Central memory CD8-positive, alpha-beta T cell (primary cell): Measurements from ENCODE around the gene MAGT1.

Experiments used
- ATAC-seq: fragments of 150-1000 bp; cut with Tn5 transposase; replicated peaks from 2 replicates; pipeline ENCODE4 v1.10.0; 2022; ENCODE audit warnings: mild to moderate bottlenecking, moderate FRiP score, moderate number of reproducible peaks; ENCODE audit not compliant: poor library complexity, severe bottlenecking; ENCODE audit errors: extremely low read depth
- DNase-seq, 2 donors: peaks; one replicate each; pipeline ENCODE4 v3.0.0; 2021; ENCODE audit warnings: low spot score in 2 of 2
- H3K27ac Mint-ChIP-seq: one replicate; pipeline ENCODE4 v1.8.0; 2022; ENCODE audit warnings: low read depth, mild to moderate bottlenecking, moderate library complexity, mixed read lengths
- H3K27me3 Mint-ChIP-seq: one replicate; pipeline ENCODE4 v1.8.0; 2022; ENCODE audit warnings: mixed read lengths
- H3K36me3 Mint-ChIP-seq: one replicate; pipeline ENCODE4 v1.8.0; 2022; ENCODE audit warnings: mild to moderate bottlenecking, moderate library complexity, mixed read lengths; ENCODE audit not compliant: insufficient read depth
- H3K4me1 Mint-ChIP-seq: one replicate; pipeline ENCODE4 v1.8.0; 2022; ENCODE audit warnings: mixed read lengths
- H3K4me3 Mint-ChIP-seq: one replicate; pipeline ENCODE4 v1.8.0; 2022; ENCODE audit warnings: mild to moderate bottlenecking, moderate library complexity, mixed read lengths
- H3K9me3 Mint-ChIP-seq: one replicate; pipeline ENCODE4 v1.8.0; 2022; ENCODE audit warnings: mixed read lengths

Gene MAGT1

GRCh38 chrX:77814210-77814609 is 81.0 kb downstream of the MAGT1 start:
- DNase-seq: no peak
- Mint-ChIP-seq H3K9me3 (no peaks in the 10 kb centered on the region), H3K36me3 (no peaks in the 10 kb centered on the region), H3K4me1 (no peaks in the 10 kb centered on the region), H3K4me3 (no peak overlapping the region), H3K27me3 (no peaks in the 10 kb centered on the region), H3K27ac (no peak overlapping the region)
- ATAC-seq: no peak

- no peaks in the 10 kb centered on the region for H3K27me3 Mint-ChIP-seq
- H3K4me3 Mint-ChIP-seq: no peak overlapping the region
- no peak overlapping the region for H3K27ac Mint-ChIP-seq
- H3K4me1 Mint-ChIP-seq: no peaks in the 10 kb centered on the region
- no peaks in the 10 kb centered on the region for H3K36me3 Mint-ChIP-seq
- no peaks in the 10 kb centered on the region for H3K9me3 Mint-ChIP-seq
- ATAC-seq: no peak
- DNase-seq: no peak
Observed at GRCh38 chrX:77802201-77802600, 93.0 kb downstream of the MAGT1 start.

- DNase-seq: no peak
- Mint-ChIP-seq H3K4me3 (no peak overlapping the region), H3K27ac (no peak overlapping the region), H3K4me1 (no peaks in the 10 kb centered on the region), H3K9me3 (no peaks in the 10 kb centered on the region), H3K27me3 (no peaks in the 10 kb centered on the region), H3K36me3 (no peaks in the 10 kb centered on the region)
- ATAC-seq: no peak
Observed at GRCh38 chrX:77795124-77795523, 100.1 kb downstream of the MAGT1 start.

GRCh38 chrX:77793946-77794345 is 101.3 kb downstream of the MAGT1 start:
- Mint-ChIP-seq H3K4me3 (no peak overlapping the region), H3K9me3 (no peaks in the 10 kb centered on the region), H3K27ac (no peak overlapping the region), H3K36me3 (no peaks in the 10 kb centered on the region), H3K4me1 (no peaks in the 10 kb centered on the region), H3K27me3 (no peaks in the 10 kb centered on the region)
- DNase-seq (no peak), ATAC-seq (no peak)

DNA sequence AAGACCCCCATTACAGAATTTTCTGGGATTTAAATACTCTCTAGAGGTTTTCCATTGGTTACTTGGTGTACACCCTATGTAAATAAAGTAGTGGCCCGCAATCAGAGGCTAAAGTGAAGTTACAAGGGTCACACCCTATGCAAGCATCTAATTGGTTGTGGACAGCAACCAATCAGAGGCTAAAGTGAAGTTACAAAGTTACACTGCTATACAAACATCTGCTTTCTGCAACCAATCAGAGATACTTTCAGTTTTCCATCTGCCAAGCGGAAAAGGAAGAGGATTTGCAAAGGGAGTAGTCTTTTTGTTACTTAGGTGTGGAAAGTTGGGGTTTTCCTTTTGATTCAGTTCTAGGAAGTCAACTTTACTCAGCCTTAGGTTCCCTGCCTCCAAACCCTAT is 107.2 kb downstream of the MAGT1 start:
- Mint-ChIP-seq H3K4me3 (peak overlapping the region; percentile 66), H3K9me3 (no peaks in the 10 kb centered on the region), H3K27me3 (no peaks in the 10 kb centered on the region), H3K27ac (peak overlapping the region; percentile 100), H3K36me3 (peaks cover 13% of the 10 kb centered on the region), H3K4me1 (peaks cover 12% of the 10 kb centered on the region)
- DNase-seq: no peak
- no peak for ATAC-seq

- no peak for DNase-seq
- H3K4me3 Mint-ChIP-seq: peak overlapping the region; percentile 100
- H3K4me1 Mint-ChIP-seq: peaks cover 17% of the 10 kb centered on the region
- peak overlapping the region; percentile 100 for H3K27ac Mint-ChIP-seq
- H3K36me3 Mint-ChIP-seq: peaks cover 13% of the 10 kb centered on the region
- no peaks in the 10 kb centered on the region for H3K27me3 Mint-ChIP-seq
- peak; percentile 15 for ATAC-seq
- no peaks in the 10 kb centered on the region for H3K9me3 Mint-ChIP-seq
Observed at GRCh38 chrX:77786365-77786680, 108.9 kb downstream of the MAGT1 start.

DNA sequence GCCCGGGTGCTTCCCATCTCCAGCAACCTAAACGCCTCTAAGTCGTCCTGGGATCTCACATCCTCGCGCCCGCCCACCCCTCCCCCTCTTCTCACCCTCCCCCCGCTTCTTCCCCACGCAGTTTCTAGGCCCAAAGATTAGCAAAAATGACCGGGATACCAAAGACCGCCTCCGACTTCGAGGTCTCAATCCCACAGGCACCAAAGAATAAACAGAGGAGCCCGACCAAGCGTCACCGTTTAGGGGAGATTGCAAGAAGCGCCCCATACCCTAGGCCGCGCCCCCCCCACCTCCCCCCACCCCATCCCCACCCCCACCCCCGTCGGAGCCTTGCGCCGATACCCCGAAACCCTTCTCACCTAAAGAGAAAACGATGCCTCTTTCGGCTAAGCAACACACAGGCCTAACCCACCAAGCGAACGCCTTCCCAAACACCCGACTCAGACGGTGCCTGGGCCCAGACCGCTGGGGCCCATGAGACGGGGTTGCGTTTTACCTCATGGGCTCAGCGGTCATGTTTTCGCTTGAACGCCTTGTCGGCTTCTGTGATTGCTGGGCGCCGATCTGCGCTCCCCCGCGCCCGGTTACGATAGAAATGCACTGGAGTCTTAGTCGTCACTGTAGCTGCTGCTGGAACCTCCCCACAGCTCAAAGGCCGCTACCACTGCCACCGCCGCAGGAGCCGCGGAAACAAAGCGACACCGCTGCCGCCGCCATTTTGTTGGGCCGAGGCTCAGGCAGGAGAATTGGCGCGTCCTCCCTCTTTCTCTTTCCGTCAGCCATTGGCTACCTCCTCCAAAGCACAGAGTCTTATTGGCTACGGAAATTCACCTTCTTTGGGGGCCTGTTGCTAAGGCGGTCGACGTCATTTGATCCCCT is 109.5 kb downstream of the MAGT1 start, which contains the start of gene ATRX:
ATRX (minus strand) TSS at position 731 of the 879 bp plus-strand sequence; CDS start at position 516, 215 bp downstream.
- Mint-ChIP-seq H3K9me3 (no peaks in the 10 kb centered on the region), H3K36me3 (peaks cover 13% of the 10 kb centered on the region), H3K27me3 (no peaks in the 10 kb centered on the region), H3K4me1 (peaks cover 17% of the 10 kb centered on the region), H3K27ac (peak within 1 kb of the TSS; percentile 100), H3K4me3 (peak within 1 kb of the TSS; percentile 100)
- peak; percentile 92 for ATAC-seq
- peak; percentile 49 to 72 for DNase-seq

DNA sequence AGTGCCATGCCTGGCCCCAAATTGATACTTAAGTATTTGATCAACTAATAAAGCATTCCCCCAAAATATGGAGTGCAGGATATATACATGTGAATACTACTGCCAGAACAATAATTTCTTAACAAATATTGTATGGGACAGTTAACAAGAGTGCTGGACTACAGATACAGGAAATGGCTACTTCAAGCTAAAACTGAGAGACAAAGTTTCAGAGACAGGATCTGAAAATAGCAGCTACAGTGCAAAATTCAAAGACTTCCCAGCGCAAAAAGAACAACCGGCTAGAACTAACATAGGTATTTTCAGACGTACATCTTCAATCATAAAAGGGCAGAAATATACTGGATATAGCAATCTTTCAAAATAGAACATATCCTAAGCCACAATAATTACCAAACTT is 115.5 kb downstream of the MAGT1 start:
- no peak for ATAC-seq
- H3K36me3 Mint-ChIP-seq: no peaks in the 10 kb centered on the region
- H3K27me3 Mint-ChIP-seq: no peaks in the 10 kb centered on the region
- H3K27ac Mint-ChIP-seq: peak overlapping the region; percentile 42
- no peak for DNase-seq
- H3K4me3 Mint-ChIP-seq: peak overlapping the region; percentile 4
- no peaks in the 10 kb centered on the region for H3K9me3 Mint-ChIP-seq
- peaks cover 27% of the 10 kb centered on the region for H3K4me1 Mint-ChIP-seq

DNA sequence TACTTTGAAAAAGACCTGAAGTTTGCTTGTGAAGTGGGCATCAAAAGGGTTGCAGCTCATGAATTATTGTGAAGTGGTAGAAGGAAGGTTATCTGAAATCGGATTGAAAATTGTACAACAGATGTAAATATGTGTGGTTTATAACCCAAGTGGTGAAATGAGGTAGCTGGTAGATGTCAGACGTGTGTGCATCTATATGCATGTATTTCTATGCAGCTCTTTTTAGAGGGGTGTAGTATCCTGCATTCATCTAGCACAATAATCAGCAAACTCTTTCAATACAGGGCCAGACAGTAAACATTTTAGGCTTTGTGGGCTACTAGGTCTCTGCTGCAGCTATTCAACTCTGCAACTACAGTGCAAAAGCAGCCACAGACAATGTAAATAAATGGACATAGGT is 118.6 kb downstream of the MAGT1 start:
- ATAC-seq: no peak
- H3K4me3 Mint-ChIP-seq: no peak overlapping the region
- H3K27ac Mint-ChIP-seq: no peak overlapping the region

More for the DNA sequence above, 118.6 kb downstream of the MAGT1 start:
- Mint-ChIP-seq H3K9me3 (no peaks in the 10 kb centered on the region), H3K36me3 (no peaks in the 10 kb centered on the region), H3K4me1 (peaks cover 30% of the 10 kb centered on the region), H3K27me3 (no peaks in the 10 kb centered on the region)
- DNase-seq: no peak
